Measurements from ENCODE around the gene TSC22D3. TPM values are rescaled to one million over a fixed set of nuclear protein-coding genes. Genes with fewer than 3 reads are reported as not detected.

Gene TSC22D3
- total and polyA plus RNA-seq, 2 experiments from 2014 or later = 235 to 297 TPM

DNA sequence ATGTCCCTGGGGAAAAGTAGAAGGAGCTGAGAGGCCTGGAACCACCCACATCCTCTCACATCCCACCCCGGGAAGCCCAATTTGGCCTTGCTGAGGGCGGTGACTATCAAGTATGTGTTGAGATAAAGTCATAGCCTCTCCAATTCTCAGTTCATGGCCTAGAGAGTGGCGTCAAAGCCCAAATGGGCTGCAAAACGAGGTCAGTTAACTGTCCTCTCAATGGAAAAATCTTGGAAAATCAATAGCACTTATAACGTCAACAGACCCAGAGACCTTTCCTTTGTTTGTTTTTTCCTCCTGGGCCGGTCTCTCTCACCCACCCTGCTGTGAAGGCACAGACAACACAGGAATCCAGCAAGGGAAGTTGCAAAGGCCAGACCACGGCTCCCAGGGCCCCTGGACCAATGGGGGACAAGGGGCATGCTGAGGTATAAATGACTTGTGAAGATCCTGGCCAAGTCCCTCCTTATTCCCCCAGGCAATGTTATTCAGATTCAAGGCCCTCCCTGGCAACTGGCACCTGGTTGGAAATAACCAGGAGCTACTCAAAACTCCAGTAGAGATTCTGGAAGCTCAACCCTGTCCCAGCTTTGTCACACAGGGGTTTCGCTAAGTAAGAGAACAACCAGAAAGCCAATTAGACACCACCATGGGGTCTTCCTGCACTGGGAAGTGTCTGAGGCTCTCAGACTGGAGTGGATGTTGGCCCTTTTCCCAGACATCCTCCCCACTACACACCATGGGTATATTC lies 38.6 kb downstream of the TSC22D3 start:
- TF ChIP-seq, protein P1, sequence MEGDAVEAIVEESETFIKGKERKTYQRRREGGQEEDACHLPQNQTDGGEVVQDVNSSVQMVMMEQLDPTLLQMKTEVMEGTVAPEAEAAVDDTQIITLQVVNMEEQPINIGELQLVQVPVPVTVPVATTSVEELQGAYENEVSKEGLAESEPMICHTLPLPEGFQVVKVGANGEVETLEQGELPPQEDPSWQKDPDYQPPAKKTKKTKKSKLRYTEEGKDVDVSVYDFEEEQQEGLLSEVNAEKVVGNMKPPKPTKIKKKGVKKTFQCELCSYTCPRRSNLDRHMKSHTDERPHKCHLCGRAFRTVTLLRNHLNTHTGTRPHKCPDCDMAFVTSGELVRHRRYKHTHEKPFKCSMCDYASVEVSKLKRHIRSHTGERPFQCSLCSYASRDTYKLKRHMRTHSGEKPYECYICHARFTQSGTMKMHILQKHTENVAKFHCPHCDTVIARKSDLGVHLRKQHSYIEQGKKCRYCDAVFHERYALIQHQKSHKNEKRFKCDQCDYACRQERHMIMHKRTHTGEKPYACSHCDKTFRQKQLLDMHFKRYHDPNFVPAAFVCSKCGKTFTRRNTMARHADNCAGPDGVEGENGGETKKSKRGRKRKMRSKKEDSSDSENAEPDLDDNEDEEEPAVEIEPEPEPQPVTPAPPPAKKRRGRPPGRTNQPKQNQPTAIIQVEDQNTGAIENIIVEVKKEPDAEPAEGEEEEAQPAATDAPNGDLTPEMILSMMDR (IDR thresholded peaks at IDR 0.05; ENCODE audit: low read depth, low read length) = no peak
- Histone ChIP-seq H3K27ac (peak overlapping the region; percentile 61), H3K27me3 (no peaks in the 10 kb centered on the region), H3K9me3 (ENCODE audit: low read depth) (no peaks in the 10 kb centered on the region), H3K4me1 (ENCODE audit: low read depth) (peaks cover 37% of the 10 kb centered on the region), H3K4me3 (no peak overlapping the region), H3K36me3 (no peaks in the 10 kb centered on the region)
- peak in 1 of 2 donors; percentile 60 for DNase-seq (ENCODE audit: low read depth in 1 of 2, low spot score in 1 of 2)

DNA sequence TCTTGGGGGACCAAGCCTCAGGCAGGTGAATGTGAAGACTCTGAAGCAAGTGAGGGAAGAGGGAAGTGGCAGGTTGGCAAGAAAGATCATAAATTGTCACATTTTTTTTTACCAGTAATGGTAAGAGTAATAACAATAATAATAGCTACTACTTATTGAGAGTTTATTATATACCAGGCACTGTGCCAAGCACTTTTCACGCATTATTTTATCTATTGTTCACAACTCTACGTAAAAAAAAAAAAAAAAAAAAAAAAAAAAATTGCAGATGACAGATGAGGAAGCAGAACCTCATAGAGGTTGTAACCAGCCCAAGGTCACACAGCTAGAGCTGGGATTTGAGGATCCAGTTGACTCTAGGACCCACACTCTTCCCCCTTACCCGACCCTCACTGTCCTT lies 40.9 kb downstream of the TSC22D3 start:
- TF ChIP-seq, protein P1 (IDR thresholded peaks at IDR 0.05; ENCODE audit: low read depth, low read length) = no peak
- DNase-seq (ENCODE audit: low read depth in 1 of 2, low spot score in 1 of 2) = no peak

DNA sequence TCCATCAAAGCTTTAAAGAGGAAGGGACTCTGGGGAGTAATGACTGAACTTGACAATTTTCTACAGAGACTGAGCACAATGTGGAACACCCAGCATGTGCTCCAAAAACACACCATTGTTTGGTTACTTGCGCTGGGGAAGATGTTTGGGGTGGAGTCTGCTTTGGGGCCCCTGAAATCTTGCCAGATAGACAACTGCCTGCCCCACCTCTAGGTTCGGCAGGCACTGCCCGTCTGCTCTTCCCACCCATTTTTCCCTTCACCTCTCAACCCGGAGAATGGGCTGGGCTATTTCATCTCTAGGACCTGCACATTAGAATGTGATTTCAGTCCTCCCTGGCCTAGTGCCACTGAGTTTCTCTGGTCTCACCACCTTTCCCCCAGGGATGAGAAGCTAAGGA lies 41.9 kb downstream of the TSC22D3 start:
- H3K4me3 ChIP-seq = no peak overlapping the region
- DNase-seq (ENCODE audit: low read depth in 1 of 2, low spot score in 1 of 2) = no peak
- no peaks in the 10 kb centered on the region for H3K27me3 ChIP-seq
- no peaks in the 10 kb centered on the region for H3K36me3 ChIP-seq
- H3K4me1 ChIP-seq (ENCODE audit: low read depth) = peaks cover 55% of the 10 kb centered on the region
- no peaks in the 10 kb centered on the region for H3K9me3 ChIP-seq (ENCODE audit: low read depth)
- TF ChIP-seq, protein P1 (IDR thresholded peaks at IDR 0.05; ENCODE audit: low read depth, low read length) = no peak
- no peak overlapping the region for H3K27ac ChIP-seq

More for the DNA sequence above, 40.9 kb downstream of the TSC22D3 start:
- Histone ChIP-seq H3K4me3 (no peak overlapping the region), H3K27me3 (no peaks in the 10 kb centered on the region), H3K9me3 (ENCODE audit: low read depth) (no peaks in the 10 kb centered on the region), H3K27ac (no peak overlapping the region), H3K36me3 (no peaks in the 10 kb centered on the region), H3K4me1 (ENCODE audit: low read depth) (peaks cover 46% of the 10 kb centered on the region)

DNA sequence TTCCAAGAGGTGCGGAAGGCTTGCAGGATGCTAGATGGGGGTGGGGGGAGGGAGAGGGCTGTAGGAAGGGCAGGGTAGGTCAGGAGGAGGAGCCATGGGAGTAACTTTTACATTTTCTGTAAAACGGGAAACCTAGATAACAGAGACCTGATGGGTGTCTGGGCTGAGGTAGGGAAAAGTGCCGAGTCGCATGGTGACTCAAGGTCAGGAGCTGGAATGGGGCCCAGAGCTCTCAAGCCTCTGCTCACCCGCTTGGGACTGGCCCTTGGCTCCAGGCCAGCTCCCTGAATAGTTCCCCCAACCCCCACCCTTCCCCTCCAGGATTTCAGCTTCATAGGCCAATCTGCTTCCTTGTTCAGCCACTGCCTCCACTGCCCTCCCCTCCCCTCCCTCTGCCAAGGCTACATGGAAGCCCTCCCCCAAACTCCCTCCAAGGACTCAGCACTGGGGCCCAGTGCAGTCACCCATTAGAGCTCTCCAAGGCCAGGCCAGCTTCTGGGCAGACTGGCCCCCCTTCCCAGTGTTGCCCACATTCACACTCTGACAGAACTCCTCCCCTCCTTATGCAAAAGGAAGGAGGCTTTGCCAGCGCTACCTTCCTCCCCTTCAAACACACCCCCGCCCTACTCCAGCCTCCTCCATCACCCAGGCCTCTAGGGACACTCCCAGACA lies 43.6 kb downstream of the TSC22D3 start:
- Histone ChIP-seq H3K9me3 (ENCODE audit: low read depth) (no peaks in the 10 kb centered on the region), H3K27ac (peak overlapping the region; percentile 79), H3K4me1 (ENCODE audit: low read depth) (peaks cover 67% of the 10 kb centered on the region), H3K36me3 (no peaks in the 10 kb centered on the region), H3K27me3 (no peaks in the 10 kb centered on the region), H3K4me3 (no peak overlapping the region)
- DNase-seq (ENCODE audit: low read depth in 1 of 2, low spot score in 1 of 2) = peak; percentile 97 to 98
- TF ChIP-seq, protein P1 (IDR thresholded peaks at IDR 0.05; ENCODE audit: low read depth, low read length) = no peak

DNA sequence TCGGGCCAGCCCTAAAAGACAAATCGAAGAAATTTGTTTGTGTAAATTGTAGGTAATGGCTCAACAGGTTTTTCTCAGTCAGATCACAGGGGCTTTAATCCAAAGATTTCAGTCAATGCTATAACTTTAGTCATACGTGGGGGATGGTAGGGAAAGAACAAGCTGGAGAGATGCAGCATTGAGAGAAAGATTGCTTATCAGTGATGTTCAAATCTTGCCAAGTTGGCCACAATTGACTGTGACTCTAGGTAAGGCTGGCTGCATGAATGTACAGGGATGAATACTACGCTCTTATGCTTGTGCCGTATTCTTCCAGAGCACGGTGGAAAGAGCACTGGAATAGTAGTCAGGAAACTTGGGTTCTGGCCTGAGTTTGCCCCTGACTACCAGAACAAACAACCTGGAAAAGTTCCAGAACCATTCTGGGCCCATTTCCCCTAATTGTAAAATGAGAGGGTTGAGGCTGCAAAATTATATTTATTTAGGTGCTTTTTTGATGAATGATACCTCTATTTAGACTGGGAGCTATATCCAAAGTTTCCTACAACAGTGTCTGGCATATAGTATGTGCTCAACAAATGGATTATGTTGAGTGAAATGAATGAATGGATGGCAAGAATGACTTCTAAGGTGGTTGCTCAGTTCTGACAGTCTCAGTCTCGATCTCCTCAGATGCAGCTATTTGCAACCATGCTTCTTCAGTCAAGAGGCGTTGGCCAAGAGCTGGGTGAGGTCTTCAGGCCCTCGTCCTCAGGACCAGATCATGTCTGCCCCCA lies 44.4 kb downstream of the TSC22D3 start:
- Histone ChIP-seq H3K27me3 (no peaks in the 10 kb centered on the region), H3K9me3 (ENCODE audit: low read depth) (no peaks in the 10 kb centered on the region), H3K36me3 (no peaks in the 10 kb centered on the region), H3K4me3 (no peak overlapping the region), H3K27ac (peak overlapping the region; percentile 79), H3K4me1 (ENCODE audit: low read depth) (peaks cover 67% of the 10 kb centered on the region)
- no peak for DNase-seq (ENCODE audit: low read depth in 1 of 2, low spot score in 1 of 2)
- TF ChIP-seq, protein P1 (IDR thresholded peaks at IDR 0.05; ENCODE audit: low read depth, low read length) = no peak
